ENCODE results near the gene PATZ1. TPM values are rescaled to one million over a fixed set of nuclear protein-coding genes. Genes with fewer than 3 reads are reported as not detected.

PATZ1 gene
- total and polyA plus RNA-seq, 2 of the 4 experiments (the other 2 are of a cell fraction): 6.5 to 10.5 TPM

DNA sequence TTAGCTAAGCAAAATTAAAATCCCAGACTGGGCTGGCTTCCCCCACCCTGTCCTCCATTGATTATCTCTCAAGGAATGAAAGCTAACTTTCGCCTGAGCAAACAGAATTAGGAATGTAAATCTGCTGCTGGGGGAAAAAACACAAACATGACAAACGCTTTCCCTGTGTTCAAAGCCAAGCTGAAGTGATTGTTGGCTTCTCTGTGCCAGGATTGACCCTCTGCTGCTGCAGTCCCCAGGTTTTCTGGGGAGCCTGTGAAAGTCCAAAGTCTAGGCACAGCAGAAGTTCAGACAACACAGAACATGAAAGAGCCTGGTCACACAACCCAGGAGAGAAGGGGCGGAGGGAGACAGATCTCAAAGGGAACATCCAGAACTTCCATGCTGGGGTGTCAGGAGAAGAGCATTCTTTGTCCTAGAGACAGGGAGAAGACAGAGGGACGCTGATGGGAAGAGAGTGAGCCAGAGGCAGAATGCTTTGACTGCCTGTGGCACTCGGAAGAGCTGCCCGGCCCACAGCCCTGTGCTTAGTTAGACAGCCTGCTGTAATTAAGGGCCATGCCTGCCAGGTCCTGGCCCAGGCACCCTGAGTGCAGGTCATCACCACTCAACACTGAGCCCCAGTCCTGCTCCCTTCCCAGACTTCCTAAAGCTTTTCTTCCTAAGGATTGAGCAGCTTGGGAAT lies 6.9 kb downstream of the PATZ1 start:
- no TSS peak for BruUV-seq (replicated peaks)
- TF ChIP-seq CHD1 (IDR thresholded peaks at IDR 0.05; ENCODE audit: low read depth, low read length) (no peak), RFX5 (IDR thresholded peaks at IDR 0.05; ENCODE audit: low read depth, low read length) (no peak), CEBPB (IDR thresholded peaks at IDR 0.05; ENCODE audit: low read depth, low read length) (no peak), RAD21 (IDR thresholded peaks at IDR 0.05; ENCODE audit: low read length) (no peak), MAFK (IDR thresholded peaks at IDR 0.05; ENCODE audit: low read depth, low read length) (no peak), FOS (IDR thresholded peaks at IDR 0.05; ENCODE audit: low read depth, low read length) (no peak), USF2 (IDR thresholded peaks at IDR 0.05; ENCODE audit: low read depth, low read length) (no peak), CTCF (conservative IDR thresholded peaks at IDR 0.05; ENCODE audit: low read depth, low read length) (no peak), RCOR1 (IDR thresholded peaks at IDR 0.05; ENCODE audit: insufficient replicate concordance, low read length) (no peak), MXI1 (IDR thresholded peaks at IDR 0.05; ENCODE audit: borderline replicate concordance, low read depth, low read length) (no peak), POLR2A (IDR thresholded peaks at IDR 0.05; ENCODE audit: low read depth, low read length) (no peak), SMC3 (IDR thresholded peaks at IDR 0.05; ENCODE audit: low read depth, low read length) (no peak), MAZ (IDR thresholded peaks at IDR 0.05; ENCODE audit: borderline replicate concordance, low read depth, low read length) (no peak), BHLHE40 (IDR thresholded peaks at IDR 0.05; ENCODE audit: low read depth, low read length) (no peak), NFE2L2 (IDR thresholded peaks at IDR 0.05; ENCODE audit: low read depth, low read length) (no peak)
- TF ChIP-seq, protein P1, sequence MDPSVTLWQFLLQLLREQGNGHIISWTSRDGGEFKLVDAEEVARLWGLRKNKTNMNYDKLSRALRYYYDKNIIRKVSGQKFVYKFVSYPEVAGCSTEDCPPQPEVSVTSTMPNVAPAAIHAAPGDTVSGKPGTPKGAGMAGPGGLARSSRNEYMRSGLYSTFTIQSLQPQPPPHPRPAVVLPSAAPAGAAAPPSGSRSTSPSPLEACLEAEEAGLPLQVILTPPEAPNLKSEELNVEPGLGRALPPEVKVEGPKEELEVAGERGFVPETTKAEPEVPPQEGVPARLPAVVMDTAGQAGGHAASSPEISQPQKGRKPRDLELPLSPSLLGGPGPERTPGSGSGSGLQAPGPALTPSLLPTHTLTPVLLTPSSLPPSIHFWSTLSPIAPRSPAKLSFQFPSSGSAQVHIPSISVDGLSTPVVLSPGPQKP (IDR thresholded peaks at IDR 0.05; ENCODE audit: borderline replicate concordance, low read depth, low read length): no peak
- Histone ChIP-seq H4K20me1 (ENCODE audit: insufficient read depth, low read length) (peaks cover 59% of the 10 kb centered on the region), H2AK9ac (replicated peaks; ENCODE audit: low read depth, low read length, poor library complexity) (no peak overlapping the region), H2AK5ac (ENCODE audit: low read depth, low read length) (no peak overlapping the region), H2BK20ac (ENCODE audit: low read depth, low read length) (no peak overlapping the region), H3K9me1 (ENCODE audit: insufficient read depth, low read length) (peaks cover 33% of the 10 kb centered on the region), H3K79me1 (ENCODE audit: low read depth in 1 of 2, low read length in 2 of 2) (peaks cover 27 to 93% of the 10 kb centered on the region in 2 experiments), H2BK5ac (ENCODE audit: low read depth, low read length, poor library complexity, severe bottlenecking) (no peak overlapping the region), H2BK120ac (ENCODE audit: low read depth, low read length) (no peak overlapping the region), H3K9me3 (ENCODE audit: control insufficient read depth, insufficient read depth, low read length) (no peaks in the 10 kb centered on the region), H3K4me2 (ENCODE audit: low read depth, low read length) (no peak overlapping the region; the same call in 1 of the 2 replicates), H3K23ac (ENCODE audit: low read depth, low read length) (no peak overlapping the region), H4K91ac (ENCODE audit: insufficient read depth, low read depth, low read length) (no peak overlapping the region), H3K14ac (replicated peaks; ENCODE audit: low read depth, low read length) (no peak overlapping the region), H3K27me3 (ENCODE audit: control insufficient read depth, insufficient read depth, low read length) (no peaks in the 10 kb centered on the region), H4K5ac (ENCODE audit: low read depth, low read length) (no peak overlapping the region), H3K9ac (ENCODE audit: low read depth, low read length) (no peak overlapping the region), H3K27ac (ENCODE audit: insufficient read depth, low read length) (no peak overlapping the region; the same call in 1 of the 2 replicates), H4K8ac (ENCODE audit: low read depth in 2 of 2, low read length in 2 of 2) (no peak overlapping the region), H3K56ac (ENCODE audit: extremely low read depth, insufficient read depth, low read length) (no peak overlapping the region), H3K4me1 (ENCODE audit: control insufficient read depth, insufficient read depth, low read length) (peaks cover 26% of the 10 kb centered on the region), H3K36me3 (ENCODE audit: control insufficient read depth, insufficient read depth, low read length) (peaks cover 61% of the 10 kb centered on the region), H3K18ac (ENCODE audit: low read depth, low read length) (no peak overlapping the region), H3K4me3 (ENCODE audit: insufficient read depth, low read depth, low read length) (no peak overlapping the region), H3K4ac (ENCODE audit: low read depth, low read length) (no peak overlapping the region), H2AFZ (replicated peaks; ENCODE audit: low read length, poor library complexity) (no peak overlapping the region), H2BK15ac (ENCODE audit: low read depth, low read length) (no peak overlapping the region)
- no peak for DNase-seq
- dilution Hi-C loops (cut with HindIII; ENCODE audit: low sequenced_read_pairs, unreplicated experiment) (no loop called here), intact Hi-C loops (cut with micrococcal nuclease) (no loop called here), in situ Hi-C loops (cut with MboI; ENCODE audit: low sequenced_read_pairs) (no loop called here)
- peak; percentile 5 for ATAC-seq (ENCODE audit: low read depth)
- WGBS, 2 experiments (ENCODE audit: extremely low coverage in 2 of 2, insufficient read length in 1 of 2): 61% methylated on average over 3 of the region's 6 CpGs; no CpG with 5 or more reads in 1 of the 2 experiments
- ChIA-PET CTCF (no interaction called here), POLR2A (ENCODE audit: unreplicated experiment) (no interaction called here)

Measured in IMR-90 (cell line).